ENCODE measurements around the gene KCNC3. TPM values are rescaled to one million over a fixed set of nuclear protein-coding genes. Genes with fewer than 3 reads are reported as not detected.

KCNC3 gene
- total and polyA plus RNA-seq, 2 of the 13 experiments (the other 11 are each of a cell fraction or from before 2014, with no cell fraction given): 0.29 to 1.7 TPM

GRCh38 chr19:50329146-50329925 is at the start of gene KCNC3 (continued):
- TF ChIP-seq ZNF382 (CRISPR knock-in tag; IDR thresholded peaks at IDR 0.05; ENCODE audit: borderline replicate concordance) (no peak), RAD51 (IDR thresholded peaks at IDR 0.05; ENCODE audit: borderline replicate concordance) (no peak), GATAD2A (CRISPR knock-in tag; IDR thresholded peaks at IDR 0.05) (no peak), HDAC6 (IDR thresholded peaks at IDR 0.05; ENCODE audit: low read depth, low read length) (no peak), HCFC1 (IDR thresholded peaks at IDR 0.05; ENCODE audit: low read depth, low read length) (no peak), EEA1 (CRISPR knock-in tag; IDR thresholded peaks at IDR 0.05; ENCODE audit: borderline replicate concordance) (no peak), HNRNPL (IDR thresholded peaks at IDR 0.05; ENCODE audit: low read depth, low read length) (no peak), PHF5A (CRISPR knock-in tag; IDR thresholded peaks at IDR 0.05; ENCODE audit: low read depth, unreplicated experiment) (no peak), NFE2 (CRISPR knock-in tag; IDR thresholded peaks at IDR 0.05) (no peak), ZNF773 (CRISPR knock-in tag; IDR thresholded peaks at IDR 0.05; ENCODE audit: borderline replicate concordance) (no peak), BRD4 (CRISPR knock-in tag; IDR thresholded peaks at IDR 0.05) (no peak), ZNF234 (CRISPR knock-in tag; conservative IDR thresholded peaks at IDR 0.05) (no peak), ZNF543 (CRISPR knock-in tag; IDR thresholded peaks at IDR 0.05) (no peak), RBAK (CRISPR knock-in tag; IDR thresholded peaks at IDR 0.05) (no peak), ZNF407 (CRISPR knock-in tag; IDR thresholded peaks at IDR 0.05; ENCODE audit: not compliant biosample characterization) (no peak), MXD4 (CRISPR knock-in tag; IDR thresholded peaks at IDR 0.05) (no peak), DR1 (CRISPR knock-in tag; IDR thresholded peaks at IDR 0.05) (peak; percentile 94), ZBTB46 (CRISPR knock-in tag; IDR thresholded peaks at IDR 0.05; ENCODE audit: borderline replicate concordance) (no peak), ATAD3A (CRISPR knock-in tag; IDR thresholded peaks at IDR 0.05) (no peak)

Measured in HepG2 (cell line).